Type B pancreatic cell (in vitro differentiated cells): ENCODE measurements around the gene EHMT1. TPM values are rescaled to one million over a fixed set of nuclear protein-coding genes. Genes with fewer than 3 reads are reported as not detected.
A peak's percentile ranks its signal among the peaks of the same experiment; 100 is the strongest.

Experiments used
- DNase-seq: peaks from one replicate; pipeline ENCODE4 v3.0.0; 2021; ENCODE audit warnings: mixed read lengths; ENCODE audit not compliant: unreplicated experiment; ENCODE audit errors: extremely low spot score
- H3K27ac Mint-ChIP-seq: 2 replicates; pipeline ENCODE4 v1.8.0; 2021; ENCODE audit warnings: mild to moderate bottlenecking, mixed read lengths
- H3K27me3 Mint-ChIP-seq: 2 replicates; pipeline ENCODE4 v1.8.0; 2021; ENCODE audit warnings: mixed read lengths
- H3K36me3 Mint-ChIP-seq: 2 replicates; pipeline ENCODE4 v1.8.0; 2021; ENCODE audit warnings: mixed read lengths
- H3K4me1 Mint-ChIP-seq: one replicate; pipeline ENCODE4 v1.8.0; 2021; ENCODE audit warnings: mixed read lengths; ENCODE audit not compliant: unreplicated experiment
- H3K4me3 Mint-ChIP-seq: 2 replicates; pipeline ENCODE4 v1.8.0; 2021; ENCODE audit warnings: mild to moderate bottlenecking, mixed read lengths
- H3K9me3 Mint-ChIP-seq: 2 replicates; pipeline ENCODE4 v1.8.0; 2021; ENCODE audit warnings: mixed read lengths
- total RNA-seq: library from RNA; stranded (reverse); gene quantifications from 2 replicates; pipeline ENCODE4 v1.2.1, GENCODE V29; 2021; ENCODE audit warnings: low replicate concordance
- TF ChIP-seq, protein P1 (sequence below): fragments of 200-600 bp; sonication (generic); conservative IDR thresholded peaks from 2 replicates; pipeline ENCODE4 v1.5.0; 2021; ENCODE audit warnings: antibody characterized with exemption, mild to moderate bottlenecking

The EHMT1 gene
- total RNA-seq, 1 donor from 2014 or later, result 111 TPM

DNA sequence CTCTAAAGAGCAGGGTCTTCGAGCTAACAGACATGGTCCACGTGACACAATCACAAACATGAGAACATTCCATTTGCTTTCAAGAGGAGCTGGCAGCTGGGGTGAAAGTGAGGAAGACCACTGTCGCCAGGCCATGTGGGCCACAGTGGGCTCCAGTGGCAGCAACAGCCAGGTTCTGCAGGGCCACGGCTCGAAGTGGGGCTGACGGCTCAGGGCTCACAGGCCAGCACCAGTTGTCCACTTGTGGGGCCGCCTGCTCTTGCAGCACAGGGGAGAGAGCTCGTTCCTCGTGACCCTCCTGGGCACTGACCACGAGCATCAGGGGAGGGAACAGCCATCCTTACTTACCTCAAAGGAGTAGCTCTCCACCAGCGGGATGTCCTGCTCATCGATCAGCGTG is 30.5 kb upstream of the EHMT1 start:
- DNase-seq, result no peak
- Mint-ChIP-seq H3K9me3 (no peaks in the 10 kb centered on the region), H3K27me3 (no peaks in the 10 kb centered on the region), H3K4me3 (peak overlapping the region; percentile 92), H3K27ac (no peak overlapping the region), H3K4me1 (no peaks in the 10 kb centered on the region), H3K36me3 (peaks cover 6% of the 10 kb centered on the region)
- TF ChIP-seq, protein P1, sequence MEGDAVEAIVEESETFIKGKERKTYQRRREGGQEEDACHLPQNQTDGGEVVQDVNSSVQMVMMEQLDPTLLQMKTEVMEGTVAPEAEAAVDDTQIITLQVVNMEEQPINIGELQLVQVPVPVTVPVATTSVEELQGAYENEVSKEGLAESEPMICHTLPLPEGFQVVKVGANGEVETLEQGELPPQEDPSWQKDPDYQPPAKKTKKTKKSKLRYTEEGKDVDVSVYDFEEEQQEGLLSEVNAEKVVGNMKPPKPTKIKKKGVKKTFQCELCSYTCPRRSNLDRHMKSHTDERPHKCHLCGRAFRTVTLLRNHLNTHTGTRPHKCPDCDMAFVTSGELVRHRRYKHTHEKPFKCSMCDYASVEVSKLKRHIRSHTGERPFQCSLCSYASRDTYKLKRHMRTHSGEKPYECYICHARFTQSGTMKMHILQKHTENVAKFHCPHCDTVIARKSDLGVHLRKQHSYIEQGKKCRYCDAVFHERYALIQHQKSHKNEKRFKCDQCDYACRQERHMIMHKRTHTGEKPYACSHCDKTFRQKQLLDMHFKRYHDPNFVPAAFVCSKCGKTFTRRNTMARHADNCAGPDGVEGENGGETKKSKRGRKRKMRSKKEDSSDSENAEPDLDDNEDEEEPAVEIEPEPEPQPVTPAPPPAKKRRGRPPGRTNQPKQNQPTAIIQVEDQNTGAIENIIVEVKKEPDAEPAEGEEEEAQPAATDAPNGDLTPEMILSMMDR, result no peak

DNA sequence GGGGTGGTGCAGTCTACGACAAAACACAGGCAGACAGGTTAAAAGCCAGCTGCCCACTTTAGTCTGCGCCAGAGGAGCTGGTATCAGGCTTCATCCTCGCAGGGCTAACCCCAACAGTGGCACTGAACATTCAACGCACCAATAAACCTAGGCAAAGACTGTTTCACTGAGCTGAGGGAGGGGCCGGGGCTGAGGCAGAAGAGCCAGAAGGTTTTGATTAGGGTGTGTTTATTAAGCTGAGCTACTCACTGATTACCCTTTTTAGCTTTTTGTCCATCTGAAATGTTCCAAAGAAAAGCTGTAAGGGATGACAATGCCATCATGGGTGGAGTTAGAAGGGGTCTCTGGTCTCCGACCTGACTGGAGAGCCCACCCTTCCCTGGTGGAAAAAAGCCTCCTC is 29.9 kb upstream of the EHMT1 start:
- peaks cover 6% of the 10 kb centered on the region for H3K36me3 Mint-ChIP-seq
- H3K9me3 Mint-ChIP-seq, result no peaks in the 10 kb centered on the region
- H3K27ac Mint-ChIP-seq, result peak overlapping the region; percentile 89
- no peak for DNase-seq
- no peaks in the 10 kb centered on the region for H3K27me3 Mint-ChIP-seq
- H3K4me1 Mint-ChIP-seq, result no peaks in the 10 kb centered on the region
- H3K4me3 Mint-ChIP-seq, result peak overlapping the region; percentile 92
- TF ChIP-seq, protein P1, result no peak

DNA sequence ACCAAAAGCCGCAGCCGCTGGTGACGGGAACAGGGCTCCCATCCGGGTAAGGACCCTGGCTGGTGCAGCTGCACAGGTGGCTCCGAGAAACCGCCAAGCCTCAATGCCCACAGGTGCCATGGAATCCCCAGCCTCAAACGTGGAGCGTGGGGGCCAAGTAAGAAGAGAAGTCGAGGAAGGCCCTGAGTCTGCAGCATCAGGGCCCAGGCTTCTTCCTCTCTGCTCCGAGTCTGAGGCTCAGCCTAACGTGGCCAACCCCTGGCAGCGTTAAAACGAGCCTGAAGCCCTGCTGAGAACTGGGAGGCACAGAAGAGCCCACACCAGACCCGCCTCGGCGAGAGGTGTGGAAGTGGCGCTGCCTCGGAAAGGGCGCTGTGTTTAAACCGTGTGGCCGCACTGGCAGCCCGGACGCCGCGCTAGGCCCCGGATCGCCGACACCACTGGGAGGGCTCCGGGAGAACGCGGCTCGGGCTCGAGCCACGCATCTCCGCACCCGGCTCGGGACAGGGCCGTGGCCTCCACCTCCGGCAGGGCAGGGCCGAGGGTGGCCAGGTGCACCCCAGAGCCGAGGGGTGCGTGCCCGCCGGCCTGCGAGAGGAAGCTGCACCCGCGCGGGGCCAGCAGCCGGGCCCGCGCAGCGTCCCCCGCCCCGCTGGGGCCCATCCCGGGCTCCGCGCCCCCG is 29.2 kb upstream of the EHMT1 start:
- no peaks in the 10 kb centered on the region for H3K4me1 Mint-ChIP-seq
- peak overlapping the region; percentile 92 for H3K4me3 Mint-ChIP-seq
- H3K27ac Mint-ChIP-seq, result peak overlapping the region; percentile 89
- H3K36me3 Mint-ChIP-seq, result peaks cover 6% of the 10 kb centered on the region
- no peaks in the 10 kb centered on the region for H3K9me3 Mint-ChIP-seq
- TF ChIP-seq, protein P1, result no peak
- H3K27me3 Mint-ChIP-seq, result no peaks in the 10 kb centered on the region
- no peak for DNase-seq

DNA sequence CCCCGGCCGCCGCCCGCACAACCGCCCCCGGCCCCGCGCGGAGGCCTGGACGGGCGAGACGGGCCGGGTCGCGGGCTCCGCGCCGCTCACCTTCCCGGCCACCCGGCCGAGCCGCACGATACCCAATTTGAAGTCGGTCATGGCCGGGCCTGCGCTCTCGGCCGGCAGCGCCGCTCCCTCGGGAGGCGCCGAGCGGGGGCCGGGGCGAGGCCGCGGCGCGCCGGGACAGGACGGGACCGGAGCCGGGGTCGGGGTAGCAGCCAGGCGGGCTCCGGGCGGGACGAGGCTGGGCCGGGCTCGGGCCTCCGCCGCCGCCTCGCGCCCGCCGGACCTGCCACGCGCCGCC is 28.7 kb upstream of the EHMT1 start:
- Mint-ChIP-seq H3K27ac (no peak overlapping the region), H3K36me3 (peaks cover 6% of the 10 kb centered on the region), H3K27me3 (no peaks in the 10 kb centered on the region), H3K9me3 (no peaks in the 10 kb centered on the region), H3K4me3 (no peak overlapping the region), H3K4me1 (no peaks in the 10 kb centered on the region)
- TF ChIP-seq, protein P1, result no peak
- DNase-seq, result no peak

DNA sequence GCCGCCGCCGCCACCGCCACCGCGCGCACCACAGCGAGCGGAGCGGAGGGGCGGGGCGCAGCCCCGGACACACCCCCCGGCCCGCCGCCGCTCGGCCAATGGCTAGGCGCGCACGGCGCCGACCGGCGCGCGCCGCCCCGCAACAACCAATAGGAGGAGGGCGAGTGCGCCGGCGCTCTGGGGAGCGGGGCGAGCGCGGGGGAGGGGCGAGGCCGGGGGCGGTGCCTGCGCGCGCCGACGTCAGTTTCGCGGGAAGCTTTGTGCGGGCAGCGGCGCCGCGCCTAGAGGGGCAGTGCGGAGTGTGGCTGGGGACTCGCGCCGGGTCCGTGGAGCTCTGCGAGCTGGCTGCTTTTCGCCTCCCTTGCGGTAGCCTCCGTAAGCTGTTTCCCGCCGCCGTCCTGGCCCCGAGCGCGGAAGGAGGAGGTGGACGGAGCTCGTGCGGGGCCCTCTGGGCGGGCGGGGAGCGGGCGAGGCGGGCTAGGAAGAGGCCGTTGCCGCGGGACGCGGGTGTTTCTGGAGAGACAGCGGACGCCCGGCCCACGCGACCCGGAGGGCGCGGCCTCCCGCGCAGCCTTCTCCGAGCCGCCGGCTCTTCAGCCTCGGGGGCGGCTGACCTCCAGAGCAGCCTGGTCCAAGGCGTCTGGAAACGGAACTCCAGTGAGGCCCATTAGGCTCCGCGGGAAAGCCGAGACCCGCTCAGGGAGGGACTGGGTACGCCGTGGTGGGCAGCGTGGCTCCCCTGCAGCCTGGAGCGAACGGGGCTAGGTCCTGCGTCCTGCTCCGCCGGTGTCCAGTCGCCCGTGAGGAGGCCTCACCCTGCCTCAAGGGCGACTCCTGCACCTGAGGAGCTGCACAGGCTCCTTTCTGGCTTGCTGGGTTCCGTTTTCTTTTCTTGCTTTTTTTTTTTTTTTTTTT is 28.1 kb upstream of the EHMT1 start, which contains the start of gene ZMYND19:
TSS of gene ZMYND19 (minus strand) at position 44 of the 915 bp plus-strand sequence. CDS start 249 bp downstream, outside the sequence.
- H3K4me1 Mint-ChIP-seq, result no peaks in the 10 kb centered on the region
- no peaks in the 10 kb centered on the region for H3K9me3 Mint-ChIP-seq

More for the DNA sequence above, 28.1 kb upstream of the EHMT1 start, which contains the start of gene ZMYND19:
- DNase-seq, result peak; percentile 95
- Mint-ChIP-seq H3K27me3 (no peaks in the 10 kb centered on the region), H3K4me3 (peak within 1 kb of the TSS; percentile 94), H3K27ac (peak within 1 kb of the TSS; percentile 96), H3K36me3 (peaks cover 6% of the 10 kb centered on the region)
- TF ChIP-seq, protein P1, result no peak
